A549 (cell line): ENCODE data around the gene ZNF492.

Experiments
- CTCF ChIP-seq: fragments of >200 bp; sonication (Bioruptor Twin); formaldehyde crosslinking; IDR thresholded peaks from 3 replicates; pipeline ENCODE4 v1.5.1; 2016
- MAX ChIP-seq: IDR thresholded peaks from 2 replicates; pipeline ENCODE4 v1.6.1; 2012
- POLR2A ChIP-seq: IDR thresholded peaks from 2 replicates; pipeline ENCODE4 v1.6.1; 2012; ENCODE audit warnings: mild to moderate bottlenecking, low read length

- TF ChIP-seq MAX (no peak), POLR2A (no peak), CTCF (no peak)
Measured at GRCh38 chr19:22602631-22603272, 31.4 kb upstream of the ZNF492 start.
